NCI-H510A (cell line): ENCODE data around the gene ERBB4.

ENCODE experiments used
- DNase-seq: peaks from one replicate; lab custom pipeline; 2025; lab: John Stamatoyannopoulos, UW

The ERBB4 gene

DNA sequence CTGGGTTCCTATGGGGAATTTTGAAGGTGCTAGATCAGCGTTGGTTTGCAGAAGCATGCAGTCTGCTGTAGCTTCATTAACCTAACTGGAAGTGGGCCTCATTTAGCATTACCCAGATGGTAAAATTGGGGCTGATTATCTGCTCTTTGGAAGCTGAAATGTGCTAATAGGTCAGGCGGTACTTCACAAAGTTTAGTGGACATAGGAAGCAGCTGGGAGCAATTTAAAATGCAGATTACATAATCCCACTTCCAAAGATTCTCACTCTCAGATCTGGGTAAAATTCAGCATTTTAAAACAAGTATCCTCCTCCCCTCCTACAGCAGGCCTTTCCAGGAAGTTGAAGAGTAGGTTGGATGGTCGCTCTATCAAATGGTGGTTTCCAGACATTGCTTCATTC is 1075.2 kb downstream of the ERBB4 start:
- DNase-seq: no peak

DNA sequence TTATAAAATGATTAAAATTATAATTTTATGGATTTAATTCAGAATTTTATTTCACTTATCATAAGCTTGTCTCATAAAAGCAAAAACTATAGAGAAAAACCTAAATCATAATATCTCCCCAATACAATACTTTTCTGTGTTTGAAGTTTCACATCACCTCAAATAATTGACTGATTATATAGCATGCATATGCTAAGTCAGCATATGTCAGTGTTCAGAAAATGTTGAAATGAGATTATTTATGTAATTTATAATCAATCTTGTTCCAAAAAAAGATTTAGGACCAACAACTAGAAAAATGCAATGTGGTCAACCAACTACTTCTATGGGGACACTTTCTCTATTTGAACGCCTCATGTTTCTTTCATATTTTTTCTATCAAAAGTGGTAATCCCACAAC is 1079.6 kb downstream of the ERBB4 start:
- DNase-seq: no peak

DNA sequence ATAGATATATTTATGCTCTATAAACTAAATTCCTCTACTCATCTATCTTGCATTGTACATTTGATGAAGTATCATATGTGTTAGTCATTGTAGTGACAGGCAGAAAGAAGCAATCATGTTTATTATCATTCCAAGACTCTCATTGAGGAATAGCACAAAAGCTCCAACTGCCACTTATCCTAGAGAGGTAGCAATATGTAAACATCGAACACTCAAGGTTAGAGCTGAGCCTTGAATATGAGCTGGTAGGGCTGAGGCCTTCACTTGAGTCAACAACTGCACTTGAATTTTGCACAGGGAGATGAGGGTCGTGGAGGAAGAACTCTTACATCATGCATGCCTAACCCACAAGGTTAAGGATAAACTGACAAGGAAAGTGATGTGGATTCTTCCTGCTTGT is 1081.3 kb downstream of the ERBB4 start:
- no peak for DNase-seq

DNA sequence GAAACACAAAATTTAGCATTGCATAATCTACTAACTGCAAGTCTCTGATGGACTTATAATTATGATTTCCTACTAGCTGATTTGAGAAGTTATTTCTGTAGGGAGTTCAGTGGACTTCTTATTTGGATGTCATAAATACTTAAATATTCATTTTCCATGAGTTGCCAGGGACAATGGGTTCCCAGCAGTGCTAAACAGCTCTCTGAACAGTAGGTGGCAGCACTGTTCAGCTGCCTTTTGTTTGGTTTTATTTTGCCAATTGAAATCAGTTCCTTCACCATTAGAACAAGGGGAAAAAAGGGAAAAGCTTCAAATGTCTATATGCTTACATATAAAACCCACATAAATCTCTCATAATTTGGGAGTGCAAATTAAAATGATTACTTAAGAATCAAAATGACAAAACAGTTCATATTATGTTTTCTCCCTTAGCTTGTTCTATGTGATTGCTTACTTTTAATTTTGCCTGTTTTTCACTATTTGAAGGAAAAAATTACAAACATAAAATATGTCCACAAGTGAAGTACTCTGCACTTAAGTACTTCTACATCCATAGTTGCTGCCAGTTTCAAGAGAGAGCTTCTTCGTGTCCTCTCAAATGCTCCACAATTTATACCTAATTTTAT is 1083.3 kb downstream of the ERBB4 start:
- DNase-seq: no peak

DNA sequence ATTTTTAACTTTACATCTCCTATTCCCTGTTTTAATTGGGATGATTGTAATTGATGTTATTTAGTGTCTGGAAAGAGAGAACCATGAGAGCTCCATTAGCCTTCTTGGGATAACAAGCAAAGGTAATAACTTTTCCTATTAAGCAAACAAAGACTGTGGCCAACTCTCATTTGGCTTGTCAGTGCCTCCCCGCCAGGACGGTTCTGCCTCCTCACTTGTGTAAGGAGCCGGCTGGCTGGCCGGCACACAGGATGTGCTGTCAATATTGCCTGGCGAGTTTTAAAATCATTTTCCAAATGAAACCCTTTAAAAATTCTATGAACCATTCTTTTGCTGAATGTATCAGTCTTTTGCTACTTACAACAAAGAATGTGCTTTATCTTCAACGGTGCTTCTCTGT is 1083.9 kb downstream of the ERBB4 start:
- DNase-seq: no peak

DNA sequence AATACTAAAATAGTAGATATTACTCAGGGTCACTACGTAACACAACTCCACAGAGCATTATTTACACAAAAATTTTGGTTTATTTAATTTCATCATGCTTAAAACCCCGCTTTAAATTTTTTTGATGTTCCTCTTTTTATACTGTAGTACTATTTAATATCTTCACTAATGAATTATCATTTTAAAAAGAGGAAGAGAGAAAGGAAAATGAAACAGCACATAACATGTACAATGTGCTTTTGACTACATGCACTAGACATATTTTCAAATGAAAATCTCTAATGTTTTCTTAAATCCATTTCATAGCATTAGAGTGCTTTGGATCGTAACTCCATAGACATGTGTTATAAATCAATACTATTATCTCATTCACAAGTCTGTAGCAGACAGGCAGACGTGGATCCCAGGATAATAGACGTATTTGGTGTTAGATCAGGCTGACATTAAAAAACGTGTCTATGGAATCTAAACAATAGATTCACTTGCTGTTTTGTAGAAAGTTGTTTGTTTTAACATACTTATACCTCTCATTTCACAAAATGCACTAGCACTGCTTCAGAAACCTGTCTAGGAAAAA is 1085.2 kb downstream of the ERBB4 start:
- DNase-seq: no peak

DNA sequence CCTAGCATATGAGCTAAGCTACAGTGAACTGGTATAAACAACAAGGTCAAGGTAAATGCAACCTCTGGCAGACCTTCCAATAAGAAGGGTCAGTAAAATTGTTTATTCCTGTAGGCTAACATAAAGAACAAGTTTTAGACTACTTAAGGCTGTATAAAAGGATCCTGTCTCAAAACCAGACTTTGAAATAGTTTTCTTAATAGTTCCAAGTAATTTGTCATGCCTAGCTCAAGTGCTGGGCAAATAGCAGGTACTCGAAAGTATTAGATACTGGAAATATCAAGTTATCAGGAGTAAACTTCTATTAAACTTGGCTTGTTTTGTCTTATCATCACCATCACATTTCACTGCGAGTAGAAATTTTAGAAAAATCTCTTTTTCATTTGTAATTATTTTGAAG is 1087.0 kb downstream of the ERBB4 start:
- no peak for DNase-seq

DNA sequence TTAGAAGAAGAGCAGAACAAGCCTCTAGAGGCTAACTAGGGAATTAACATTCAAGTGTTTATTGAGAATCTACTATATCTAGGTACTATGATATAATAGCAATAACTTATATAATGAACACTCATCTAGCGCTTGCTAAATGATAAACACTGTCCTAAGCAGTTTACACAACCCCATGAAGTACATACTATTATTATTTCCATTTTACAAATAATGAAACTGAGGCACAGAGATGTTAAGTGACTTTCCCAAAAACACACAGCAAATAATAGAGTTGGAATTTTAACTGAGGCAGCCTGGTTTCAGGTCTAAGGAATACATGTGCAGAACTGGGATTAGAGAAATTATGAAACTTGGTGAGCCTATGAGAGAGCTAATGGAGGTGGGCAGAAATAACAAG is 1088.8 kb downstream of the ERBB4 start:
- no peak for DNase-seq

DNA sequence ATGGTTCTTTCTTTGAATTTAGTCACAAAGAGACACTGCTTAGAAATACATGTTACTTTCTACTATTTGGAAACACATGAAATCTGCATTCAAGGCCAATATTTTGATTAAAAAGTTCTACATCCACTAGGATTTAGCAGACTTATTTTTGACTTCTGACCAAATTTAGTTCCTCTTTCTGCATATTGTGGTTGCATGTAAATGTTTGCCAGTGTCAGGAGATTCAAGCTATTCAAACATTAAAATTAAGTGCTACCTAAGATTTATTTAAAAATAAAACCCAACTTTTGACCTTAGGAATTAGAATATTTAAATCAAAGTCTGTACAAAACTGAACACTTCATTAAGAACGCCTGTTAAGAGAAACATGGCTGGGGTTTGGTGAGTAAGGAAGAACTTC is 1091.1 kb downstream of the ERBB4 start:
- DNase-seq: no peak

DNA sequence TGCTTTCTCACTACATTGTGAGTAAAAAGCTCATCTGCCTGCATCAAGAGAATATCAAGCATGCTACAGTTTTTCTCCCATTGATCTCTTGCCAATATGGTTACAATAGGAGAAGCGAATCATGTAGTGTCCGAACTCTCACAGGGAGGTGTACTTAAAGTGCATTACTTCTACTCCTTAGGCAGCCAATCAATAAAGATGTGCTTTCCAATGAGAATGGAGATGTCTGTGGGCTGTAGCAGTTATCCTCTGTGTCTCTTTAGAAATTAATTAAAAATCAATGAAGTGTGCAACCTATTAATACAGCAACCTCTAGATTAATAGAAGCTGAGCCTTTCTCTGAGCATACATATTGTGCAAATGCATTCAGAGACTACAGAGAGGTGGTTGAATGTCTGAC is 1098.5 kb downstream of the ERBB4 start:
- DNase-seq: no peak

DNA sequence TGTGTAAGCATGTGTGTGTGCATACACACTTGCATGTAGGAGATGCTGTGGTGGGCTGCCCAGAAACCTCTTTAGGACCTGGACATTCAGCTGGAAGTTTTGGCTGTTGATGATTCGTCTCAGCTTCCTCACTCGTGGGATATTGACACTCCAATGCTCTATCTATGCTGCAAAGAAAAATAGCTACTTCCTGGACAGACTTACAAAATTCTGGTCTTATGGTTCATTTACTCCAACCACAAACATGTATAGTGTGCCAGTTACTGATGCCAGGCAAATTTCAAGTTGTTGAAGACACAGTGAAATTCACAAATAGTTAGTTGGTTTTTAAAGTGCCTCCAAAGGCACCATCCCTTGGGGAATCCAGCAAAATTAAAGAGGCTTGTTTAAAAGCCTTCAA is 1099.6 kb downstream of the ERBB4 start:
- DNase-seq: no peak

DNA sequence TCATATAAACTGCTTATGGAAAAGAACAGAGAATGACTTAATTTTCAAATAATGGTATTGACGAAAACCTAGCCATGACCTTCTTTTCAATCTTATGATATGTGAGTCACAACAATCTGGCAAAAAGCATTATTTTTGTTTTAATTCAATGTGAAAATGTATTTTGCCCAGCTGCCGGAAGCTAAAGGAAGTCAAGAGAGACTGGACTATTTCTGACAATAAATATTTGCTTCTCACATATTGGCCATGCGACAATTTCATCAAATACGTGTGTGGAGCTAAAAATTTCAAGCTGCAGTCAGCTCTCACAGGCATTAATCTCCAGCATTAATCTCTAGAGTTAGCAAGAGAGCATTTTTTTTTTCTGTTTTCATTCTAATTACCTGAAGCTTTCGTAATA is 1101.2 kb downstream of the ERBB4 start:
- DNase-seq: no peak

DNA sequence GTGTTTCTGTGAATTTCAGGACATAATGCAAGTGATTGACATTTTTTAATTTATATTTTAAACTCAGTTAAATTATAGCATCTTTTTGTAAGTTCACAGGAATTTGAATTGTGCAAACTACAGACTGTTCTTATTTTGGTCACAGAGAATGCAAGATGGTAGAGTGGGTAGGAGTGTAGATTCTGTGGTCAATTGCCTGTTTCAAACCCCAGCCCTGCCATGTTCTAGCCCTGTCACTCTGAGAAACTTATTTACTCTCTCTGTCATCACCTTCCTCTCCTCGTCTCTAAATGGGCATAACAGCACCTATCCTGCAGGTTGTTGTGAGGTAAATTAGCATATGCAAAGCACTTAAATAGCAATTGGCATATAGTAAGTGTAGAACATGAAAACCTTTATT is 1102.4 kb downstream of the ERBB4 start:
- DNase-seq: no peak

DNA sequence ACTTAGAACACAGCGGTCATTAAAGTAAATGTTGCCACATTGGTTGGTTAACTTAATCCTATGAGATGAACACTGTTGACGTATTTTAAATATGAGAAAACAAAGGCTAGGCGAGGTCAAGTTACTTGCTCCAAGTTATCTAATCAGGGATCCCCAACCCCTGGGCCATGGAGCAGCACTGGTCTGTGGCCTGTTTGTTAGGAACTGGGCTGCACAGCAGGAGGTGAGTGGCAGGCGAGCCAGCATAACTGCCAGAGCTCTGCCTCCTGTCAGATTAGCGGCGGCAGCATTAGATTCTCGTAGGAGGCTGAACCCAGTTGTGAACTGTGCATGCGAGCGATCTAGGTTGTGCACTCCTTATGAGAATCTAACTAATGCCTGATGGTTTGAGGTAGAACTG is 1103.3 kb downstream of the ERBB4 start:
- DNase-seq: no peak

DNA sequence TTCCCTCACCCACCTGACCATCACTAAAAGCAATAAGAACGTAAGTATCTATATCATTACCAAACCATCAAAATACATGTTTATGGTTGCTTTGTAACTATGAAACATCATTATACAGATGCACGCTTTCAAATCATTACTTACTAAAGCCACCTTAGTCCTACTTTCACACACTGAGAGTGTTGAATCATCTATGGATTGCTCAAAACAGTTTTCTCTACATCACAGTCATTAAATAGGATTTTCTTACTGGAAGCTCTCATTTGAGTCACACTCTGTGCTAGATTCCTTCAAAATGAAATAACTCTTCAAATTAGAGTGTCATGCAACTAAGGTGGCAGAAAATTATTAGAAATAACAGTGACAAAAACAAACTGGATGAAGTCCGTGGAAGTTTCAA is 1103.8 kb downstream of the ERBB4 start:
- no peak for DNase-seq

DNA sequence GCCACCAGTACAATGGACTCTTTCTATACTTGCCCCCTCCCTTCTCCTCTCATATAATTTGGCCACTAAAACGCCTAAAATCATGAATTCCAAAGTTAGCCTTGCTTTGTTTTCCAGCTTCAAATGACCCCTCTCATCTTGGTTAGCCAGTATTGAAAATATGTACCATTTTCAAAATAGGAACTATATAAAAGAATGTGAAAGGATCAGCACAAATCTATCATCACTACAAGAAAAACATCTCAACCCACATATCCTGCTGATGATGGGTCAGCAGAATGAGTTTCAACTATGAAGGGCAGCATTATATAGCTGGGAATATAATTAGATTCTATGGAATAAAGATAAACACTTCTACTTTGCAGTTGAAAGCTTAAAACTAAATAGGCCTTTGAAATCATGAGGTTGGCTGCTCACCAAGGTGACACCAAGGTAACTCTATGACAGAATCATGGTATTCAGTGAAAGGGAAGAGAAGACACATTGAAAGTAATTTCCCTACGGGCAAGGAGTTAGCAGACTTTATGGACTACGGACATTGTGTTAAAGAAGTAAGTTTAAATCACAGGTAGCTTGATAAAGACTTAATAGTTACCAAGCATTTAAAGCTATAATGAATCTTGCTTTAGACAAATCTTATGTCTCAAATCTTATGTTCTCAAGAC is 1109.2 kb downstream of the ERBB4 start:
- DNase-seq: no peak

DNA sequence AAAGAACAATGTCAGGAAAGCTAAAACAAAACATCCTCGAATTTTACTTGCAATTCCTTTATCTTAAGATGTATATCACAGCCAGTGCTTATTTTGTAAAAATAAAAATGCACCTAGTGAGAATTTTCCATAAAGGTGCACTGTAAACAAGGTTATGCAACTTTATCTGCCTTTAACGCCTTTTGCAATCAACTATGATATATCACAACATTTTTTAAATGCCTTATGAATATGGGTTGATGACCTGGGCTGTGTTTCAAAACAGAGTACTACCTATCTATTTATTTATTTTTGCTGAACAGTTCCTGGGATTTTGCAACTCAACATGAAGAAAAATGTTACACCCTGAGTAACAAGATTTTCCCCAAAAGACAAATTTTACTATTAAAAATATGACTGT is 1112.4 kb downstream of the ERBB4 start:
- no peak for DNase-seq

DNA sequence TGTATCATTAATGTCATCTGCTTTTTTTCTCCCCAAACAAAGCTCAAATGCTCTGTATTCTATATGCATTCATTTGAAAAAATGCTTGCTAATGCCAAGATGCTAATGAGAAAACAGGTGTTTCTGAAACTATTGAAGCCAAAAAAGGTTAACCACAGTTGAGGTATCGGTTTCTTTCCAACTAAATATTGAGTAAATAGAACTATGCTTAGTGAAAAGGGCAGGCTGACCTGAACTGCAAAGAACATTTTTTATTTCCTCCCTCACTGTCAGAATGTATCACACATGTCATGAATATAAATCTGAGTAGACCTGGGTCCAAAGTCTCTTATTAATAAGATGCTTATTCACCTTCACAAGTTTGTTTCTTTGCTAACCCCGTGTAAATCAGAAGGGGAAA is 1115.6 kb downstream of the ERBB4 start:
- no peak for DNase-seq

DNA sequence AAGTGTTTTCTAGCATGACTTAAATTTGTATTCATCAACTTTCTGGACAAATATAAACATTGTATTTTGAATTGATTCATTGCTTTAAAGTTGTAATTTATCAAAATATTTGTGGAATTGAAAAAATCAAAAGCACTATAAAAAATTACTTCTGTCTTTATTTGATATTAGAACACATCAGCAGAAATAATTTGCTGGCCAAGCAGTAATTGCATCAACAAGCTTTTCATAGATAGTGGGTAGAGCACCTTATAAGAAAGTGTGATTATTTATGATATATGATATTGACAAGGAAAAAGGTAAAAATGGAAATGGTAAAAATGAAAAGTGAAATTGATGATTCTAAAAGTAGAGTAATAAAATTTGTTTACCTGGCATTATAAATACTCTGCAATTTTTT is 1121.1 kb downstream of the ERBB4 start:
- DNase-seq: no peak

DNA sequence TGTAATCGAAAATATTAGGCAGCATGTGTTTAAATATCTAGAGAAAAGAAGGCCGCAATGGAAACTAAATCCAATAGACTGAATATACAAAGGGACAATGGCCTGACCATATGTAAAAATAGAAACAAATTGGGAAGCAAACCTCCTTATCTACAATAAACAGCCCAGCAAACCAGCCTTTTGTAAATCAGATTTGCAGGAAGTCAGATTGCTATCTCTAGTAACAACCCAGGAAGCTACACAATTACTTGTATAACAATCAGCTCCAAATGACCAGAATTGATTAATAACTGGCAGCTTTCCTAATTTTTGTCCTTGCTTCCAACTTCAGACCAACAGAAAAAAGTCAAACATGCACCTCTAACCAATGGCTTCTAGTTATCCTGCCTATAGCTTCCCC is 1122.2 kb downstream of the ERBB4 start:
- DNase-seq: no peak

DNA sequence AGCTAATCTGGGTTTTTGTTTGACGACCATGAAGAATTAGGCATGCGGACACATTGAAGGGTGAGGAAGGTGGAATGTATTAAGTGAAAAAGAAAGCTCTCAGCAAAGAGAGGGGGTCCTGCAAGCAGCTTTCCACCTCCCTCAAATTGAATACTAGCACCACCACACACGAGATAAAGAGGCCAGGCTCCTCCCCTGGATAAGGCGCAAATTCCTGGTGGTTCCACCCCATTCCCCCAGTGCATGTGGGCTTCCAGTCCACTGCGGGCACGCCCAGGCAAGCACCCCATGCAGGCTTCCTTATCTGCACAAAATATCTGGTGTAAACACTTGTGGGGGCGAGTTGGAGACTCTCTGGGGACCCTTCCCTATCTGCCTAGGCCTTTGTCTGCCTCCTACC is 1124.9 kb downstream of the ERBB4 start:
- no peak for DNase-seq

DNA sequence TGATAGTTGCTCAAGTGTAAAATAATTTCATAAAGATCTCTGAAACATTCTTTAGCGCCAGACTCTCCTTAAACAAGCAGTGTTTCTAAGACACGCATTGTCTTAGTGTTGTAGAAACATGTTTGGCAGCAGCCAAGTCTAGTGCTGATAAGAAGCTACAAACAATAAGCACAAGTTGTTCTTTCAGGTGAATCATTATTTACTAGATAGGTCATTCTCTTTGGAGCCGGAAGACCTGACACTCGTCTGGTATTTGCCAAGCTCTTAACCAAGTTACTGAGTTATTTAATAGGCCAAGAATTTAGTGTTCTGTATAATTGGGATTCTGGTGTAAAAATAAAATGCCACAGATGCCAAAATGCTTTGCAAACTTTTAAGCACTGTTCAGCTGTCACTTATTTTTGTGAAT is 1130.1 kb downstream of the ERBB4 start:
- DNase-seq: no peak

DNA sequence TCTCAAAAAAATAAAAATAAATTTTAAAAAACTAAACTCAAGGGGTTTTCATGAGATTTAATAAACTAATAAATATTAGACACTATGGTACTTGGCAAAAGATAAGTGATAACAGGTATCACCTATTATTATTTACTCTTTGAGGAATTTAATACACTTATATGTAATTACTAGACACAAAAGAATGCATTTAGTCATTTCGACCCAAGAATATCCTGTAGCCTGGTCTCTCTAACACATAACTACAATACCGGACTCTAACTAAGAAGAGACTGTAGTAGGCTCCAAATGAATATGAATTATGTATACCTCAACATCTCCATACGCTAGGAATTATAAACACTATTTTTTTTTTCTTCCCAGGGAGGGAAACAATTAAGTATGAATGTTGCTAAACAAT is 1131.5 kb downstream of the ERBB4 start:
- no peak for DNase-seq

DNA sequence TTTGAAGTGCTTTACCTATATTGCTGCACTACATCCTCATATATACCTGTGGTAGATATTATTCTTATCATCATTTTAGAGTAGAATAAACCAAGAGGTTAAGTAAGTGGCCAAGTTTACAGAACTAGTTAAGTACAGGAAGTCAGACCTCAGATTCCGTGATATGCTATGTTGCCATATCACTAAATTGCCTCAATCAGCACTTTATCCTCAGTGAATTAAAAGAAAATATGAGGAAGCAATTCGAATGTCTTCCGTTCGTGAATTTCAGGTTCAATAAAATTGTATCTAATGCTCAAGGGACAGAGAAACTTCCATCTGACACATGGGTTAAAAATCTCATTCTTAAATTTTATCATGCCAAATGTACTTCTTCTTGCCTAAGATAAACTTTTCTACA is 1133.6 kb downstream of the ERBB4 start:
- no peak for DNase-seq
